ENCODE data around the gene GSTO1.

GSTO1 gene

GRCh38 chr10:104257235-104257634 is 2.5 kb downstream of the GSTO1 start:
- no peak for DNase-seq (ENCODE audit: low read depth)
- no peak overlapping the region for H3K4me3 ChIP-seq (ENCODE audit: low read length)

GRCh38 chr10:104258209-104258608 is 3.5 kb downstream of the GSTO1 start:
- no peak for TF ChIP-seq CTCF (conservative IDR thresholded peaks at IDR 0.05; ENCODE audit: low read depth, low read length)
- DNase-seq (ENCODE audit: low read depth) = no peak
- H3K4me3 ChIP-seq (ENCODE audit: low read length) = no peak overlapping the region

More at GRCh38 chr10:104257235-104257634, 2.5 kb downstream of the GSTO1 start:
- no peak for TF ChIP-seq CTCF (conservative IDR thresholded peaks at IDR 0.05; ENCODE audit: low read depth, low read length)

- TF ChIP-seq CTCF (conservative IDR thresholded peaks at IDR 0.05; ENCODE audit: low read depth, low read length) = no peak
- no peak for DNase-seq (ENCODE audit: low read depth)
- no peak overlapping the region for H3K4me3 ChIP-seq (ENCODE audit: low read length)
Observed at GRCh38 chr10:104259456-104259855, 4.8 kb downstream of the GSTO1 start.

- DNase-seq (ENCODE audit: low read depth) = no peak
- no peak for TF ChIP-seq CTCF (conservative IDR thresholded peaks at IDR 0.05; ENCODE audit: low read depth, low read length)
- H3K4me3 ChIP-seq (ENCODE audit: low read length) = no peak overlapping the region
Observed at GRCh38 chr10:104259999-104260774, 5.5 kb downstream of the GSTO1 start.

GRCh38 chr10:104260775-104261115 is 6.1 kb downstream of the GSTO1 start:
- DNase-seq (ENCODE audit: low read depth) = no peak
- no peak for TF ChIP-seq CTCF (conservative IDR thresholded peaks at IDR 0.05; ENCODE audit: low read depth, low read length)
- H3K4me3 ChIP-seq (ENCODE audit: low read length) = no peak overlapping the region

- no peak for DNase-seq (ENCODE audit: low read depth)
- TF ChIP-seq CTCF (conservative IDR thresholded peaks at IDR 0.05; ENCODE audit: low read depth, low read length) = no peak
- H3K4me3 ChIP-seq (ENCODE audit: low read length) = no peak overlapping the region
Observed at GRCh38 chr10:104262055-104262454, 7.4 kb downstream of the GSTO1 start.

GRCh38 chr10:104264783-104265182 is 10.1 kb downstream of the GSTO1 start:
- DNase-seq (ENCODE audit: low read depth) = no peak
- no peak for TF ChIP-seq CTCF (conservative IDR thresholded peaks at IDR 0.05; ENCODE audit: low read depth, low read length)
- no peak overlapping the region for H3K4me3 ChIP-seq (ENCODE audit: low read length)
